ENCODE data around the gene NFASC.

Gene NFASC

GRCh38 chr1:204853436-204853835, 17.2 kb upstream of the NFASC start:
- DNase-seq (ENCODE audit: extremely low read depth, low read depth): no peak
- TF ChIP-seq CTCF (IDR thresholded peaks at IDR 0.05; ENCODE audit: low read depth, low read length, missing control alignments): no peak
- H3K4me3 ChIP-seq (replicated peaks; ENCODE audit: low read depth, low read length): no peak overlapping the region

GRCh38 chr1:204854286-204854685, 16.4 kb upstream of the NFASC start:
- no peak overlapping the region for H3K4me3 ChIP-seq (replicated peaks; ENCODE audit: low read depth, low read length)
- no peak for TF ChIP-seq CTCF (IDR thresholded peaks at IDR 0.05; ENCODE audit: low read depth, low read length, missing control alignments)
- DNase-seq (ENCODE audit: extremely low read depth, low read depth): no peak

- no peak for TF ChIP-seq CTCF (IDR thresholded peaks at IDR 0.05; ENCODE audit: low read depth, low read length, missing control alignments)
- DNase-seq (ENCODE audit: extremely low read depth, low read depth): no peak
- H3K4me3 ChIP-seq (replicated peaks; ENCODE audit: low read depth, low read length): no peak overlapping the region
These were observed 12.3 kb upstream of the NFASC start for GRCh38 chr1:204858363-204858821.

- H3K4me3 ChIP-seq (replicated peaks; ENCODE audit: low read depth, low read length): no peak overlapping the region
- TF ChIP-seq CTCF (IDR thresholded peaks at IDR 0.05; ENCODE audit: low read depth, low read length, missing control alignments): no peak
- no peak for DNase-seq (ENCODE audit: extremely low read depth, low read depth)
These were observed 10.8 kb upstream of the NFASC start for GRCh38 chr1:204859861-204860267.

GRCh38 chr1:204863024-204863423, 7.6 kb upstream of the NFASC start:
- DNase-seq (ENCODE audit: extremely low read depth, low read depth): no peak
- TF ChIP-seq CTCF (IDR thresholded peaks at IDR 0.05; ENCODE audit: low read depth, low read length, missing control alignments): no peak
- no peak overlapping the region for H3K4me3 ChIP-seq (replicated peaks; ENCODE audit: low read depth, low read length)

- no peak overlapping the region for H3K4me3 ChIP-seq (replicated peaks; ENCODE audit: low read depth, low read length)
- DNase-seq (ENCODE audit: extremely low read depth, low read depth): no peak
- TF ChIP-seq CTCF (IDR thresholded peaks at IDR 0.05; ENCODE audit: low read depth, low read length, missing control alignments): no peak
These were observed 6.9 kb upstream of the NFASC start for GRCh38 chr1:204863730-204864129.

GRCh38 chr1:204866051-204866596, 4.5 kb upstream of the NFASC start:
- TF ChIP-seq CTCF (IDR thresholded peaks at IDR 0.05; ENCODE audit: low read depth, low read length, missing control alignments): no peak
- DNase-seq (ENCODE audit: extremely low read depth, low read depth): no peak
- no peak overlapping the region for H3K4me3 ChIP-seq (replicated peaks; ENCODE audit: low read depth, low read length)

Data from HFF-Myc (cell line).